Measurements from ENCODE around the gene SNAP25.

The SNAP25 gene

GRCh38 chr20:10313215-10313614, 94.6 kb downstream of the SNAP25 start:
- no peak for TF ChIP-seq CTCF (IDR thresholded peaks at IDR 0.05; ENCODE audit: borderline replicate concordance, control extremely low read depth, extremely low read depth, insufficient read depth, missing control alignments)
- DNase-seq (ENCODE audit: low spot score), result no peak
- in situ Hi-C loops (cut with MboI; ENCODE audit: low sequenced_read_pairs, unreplicated experiment), result no loop called here

DNA sequence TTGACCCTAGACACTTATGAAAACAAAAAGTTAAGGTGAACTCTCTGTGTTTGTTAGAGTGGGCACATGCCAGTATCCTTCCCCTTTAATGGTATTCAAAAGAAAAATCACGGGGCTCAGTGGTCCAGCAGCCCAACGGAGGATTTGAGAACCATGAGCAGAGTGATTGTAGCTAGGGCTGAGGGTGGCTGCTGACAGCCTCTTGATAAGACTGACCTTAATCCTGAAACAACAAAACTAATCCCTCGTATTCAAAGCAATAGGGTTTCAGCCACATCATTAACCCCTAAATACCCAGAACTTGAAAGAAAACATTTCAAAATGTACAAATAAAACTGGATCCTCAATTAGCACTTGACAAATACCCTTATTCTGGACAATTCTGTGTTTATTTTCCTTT, 95.1 kb downstream of the SNAP25 start:
- no peak for DNase-seq (ENCODE audit: low spot score)
- no peak for TF ChIP-seq CTCF (IDR thresholded peaks at IDR 0.05; ENCODE audit: borderline replicate concordance, control extremely low read depth, extremely low read depth, insufficient read depth, missing control alignments)
- in situ Hi-C loops (cut with MboI; ENCODE audit: low sequenced_read_pairs, unreplicated experiment), result no loop called here

- in situ Hi-C loops (cut with MboI; ENCODE audit: low sequenced_read_pairs, unreplicated experiment), result no loop called here
- no peak for TF ChIP-seq CTCF (IDR thresholded peaks at IDR 0.05; ENCODE audit: borderline replicate concordance, control extremely low read depth, extremely low read depth, insufficient read depth, missing control alignments)
- no peak for DNase-seq (ENCODE audit: low spot score)
Observed at GRCh38 chr20:10314198-10314597, 95.6 kb downstream of the SNAP25 start.

DNA sequence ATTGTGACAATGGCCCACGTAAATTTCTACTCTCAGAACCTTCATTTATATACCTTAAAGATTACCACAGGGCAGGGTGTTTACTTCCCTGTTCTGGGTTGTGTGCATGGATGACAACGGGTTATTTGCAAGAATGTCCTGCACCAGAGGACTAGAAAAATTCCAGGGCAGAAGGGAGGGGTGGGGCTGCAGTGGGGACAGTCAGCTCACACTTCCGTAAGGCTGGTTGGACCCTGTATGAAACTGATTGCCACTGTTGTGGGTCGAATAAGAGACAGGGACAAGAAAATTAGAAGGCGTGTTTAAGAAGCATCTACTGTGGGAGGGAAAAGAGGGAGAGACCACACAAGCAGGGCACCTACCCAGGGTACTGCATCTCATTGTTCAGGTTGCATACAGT, 96.5 kb downstream of the SNAP25 start:
- TF ChIP-seq CTCF (IDR thresholded peaks at IDR 0.05; ENCODE audit: borderline replicate concordance, control extremely low read depth, extremely low read depth, insufficient read depth, missing control alignments), result no peak
- no peak for DNase-seq (ENCODE audit: low spot score)
- in situ Hi-C loops (cut with MboI; ENCODE audit: low sequenced_read_pairs, unreplicated experiment), result no loop called here

DNA sequence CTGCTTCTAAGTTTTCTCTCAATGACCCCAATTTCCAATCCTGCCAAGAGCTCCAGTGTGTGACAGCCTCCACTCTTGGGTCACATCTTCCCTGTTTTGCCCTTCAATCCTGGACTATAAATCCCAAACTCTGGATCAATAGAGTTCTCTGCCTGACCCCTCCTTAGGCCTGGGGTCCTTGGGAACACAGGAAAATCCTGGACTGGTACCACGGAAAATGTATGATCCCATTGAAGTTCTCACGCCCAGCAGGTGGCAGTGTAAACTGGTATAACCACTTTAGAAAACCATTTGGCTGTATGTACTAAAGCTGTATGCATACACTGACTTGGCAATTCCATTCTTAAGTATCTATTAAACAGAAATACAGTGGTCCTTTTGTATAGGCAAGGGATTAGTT, 98.0 kb downstream of the SNAP25 start:
- TF ChIP-seq CTCF (IDR thresholded peaks at IDR 0.05; ENCODE audit: borderline replicate concordance, control extremely low read depth, extremely low read depth, insufficient read depth, missing control alignments), result no peak
- DNase-seq (ENCODE audit: low spot score), result no peak
- in situ Hi-C loops (cut with MboI; ENCODE audit: low sequenced_read_pairs, unreplicated experiment), result no loop called here

DNA sequence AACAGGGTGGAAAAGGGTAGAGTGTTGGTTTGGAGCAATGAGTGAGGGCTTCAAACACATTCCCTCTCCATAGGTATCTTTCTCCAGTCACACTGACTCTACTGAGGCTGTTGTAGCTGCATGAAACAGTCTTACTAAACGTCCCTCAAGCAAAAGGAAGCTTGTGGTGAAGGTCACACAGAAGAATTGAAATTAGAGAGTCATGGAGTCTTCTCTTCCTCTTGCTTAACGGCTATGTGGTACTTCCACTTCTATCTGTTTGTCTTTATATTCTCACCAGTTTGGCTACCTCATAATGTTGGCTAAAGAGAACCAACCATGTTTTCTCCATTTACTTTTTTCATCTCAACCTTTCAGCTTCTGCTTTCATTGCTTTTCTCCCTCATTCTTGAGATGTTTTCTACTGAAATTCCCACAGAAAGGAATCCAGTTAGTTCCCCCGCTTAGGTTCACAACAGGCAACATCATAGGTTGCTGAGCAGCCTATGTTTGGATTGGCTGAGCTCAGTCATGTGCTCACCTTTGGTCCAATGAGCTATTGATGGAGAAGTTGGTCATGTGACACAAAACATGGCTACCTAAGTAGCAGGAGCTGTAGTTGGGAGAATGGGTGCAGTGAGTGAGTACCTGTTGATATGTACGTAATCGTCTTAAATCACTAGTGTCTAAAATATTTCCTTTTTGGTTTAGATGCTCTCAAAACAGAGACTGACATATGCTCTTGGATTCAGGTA, 99.8 kb downstream of the SNAP25 start:
- no peak for DNase-seq (ENCODE audit: low spot score)
- in situ Hi-C loops (cut with MboI; ENCODE audit: low sequenced_read_pairs, unreplicated experiment), result no loop called here
- TF ChIP-seq CTCF (IDR thresholded peaks at IDR 0.05; ENCODE audit: borderline replicate concordance, control extremely low read depth, extremely low read depth, insufficient read depth, missing control alignments), result no peak

Measured in GM13976 (cell line).